Esophagus squamous epithelium (tissue), 5 donors: Measurements from ENCODE around the gene SLC6A13. TPM values are rescaled to one million over a fixed set of nuclear protein-coding genes. Genes with fewer than 3 reads are reported as not detected.

Source experiments
- DNase-seq: peaks from one replicate; lab custom pipeline; 2025; lab: John Stamatoyannopoulos, UW
- H3K27ac ChIP-seq, 4 donors: fragments of 200-600 bp; sonication (generic); one replicate each; pipeline ENCODE4 v1.5.1; 2016 to 2019; ENCODE audit warnings: mild to moderate bottlenecking in 1 of 4
- H3K27me3 ChIP-seq, 4 donors: fragments of 200-600 bp; sonication (generic); 1 replicate in 3 of 4; 2 replicates in 1 of 4; pipeline versions ENCODE4 v1.5.1 to v1.6.0; 2017 to 2021; ENCODE audit warnings: antibody characterized with exemption in 1 of 4
- H3K36me3 ChIP-seq, 3 donors: fragments of 200-600 bp; sonication (generic); one replicate each; pipeline ENCODE4 v1.5.1; 2016 to 2019
- H3K4me1 ChIP-seq, 3 donors: fragments of 200-600 bp; sonication (generic); one replicate each; pipeline ENCODE4 v1.5.1; 2017 to 2019
- H3K4me3 ChIP-seq, 4 donors: fragments of 200-600 bp; sonication (generic); 1 replicate in 3 of 4; 2 replicates in 1 of 4; pipeline ENCODE4 v1.5.1; 2016 to 2019; ENCODE audit warnings: mild to moderate bottlenecking in 2 of 4, moderate library complexity in 1 of 4
- H3K9me3 ChIP-seq, 3 donors: fragments of 200-600 bp; sonication (generic); one replicate each; pipeline ENCODE4 v1.5.1; 2016 to 2019
- POLR2A ChIP-seq, 4 donors: fragments of 450-650 bp; IDR thresholded peaks; one replicate each; pipeline ENCODE4 v1.6.1; 2017; ENCODE audit warnings: antibody characterized with exemption in 4 of 4, mild to moderate bottlenecking in 4 of 4, moderate library complexity in 3 of 4
- WGBS, 2 donors: methylation state at CpG; one replicate each; pipeline ENCODE4 v1.1.5; 2018; 5-methylcytosine and 5-hydroxymethylcytosine counted together
- intact Hi-C: fragments of 100-400 bp; cut with DNase I; formaldehyde crosslinking; loops from one replicate; pipeline ENCODE4 v1.15.0; 2022
- total RNA-seq, 4 donors: library from RNA; depleted of rRNA; stranded (reverse); fragments of >200 nt; gene quantifications; one replicate each; pipeline ENCODE4 v1.1.0, GENCODE V29; 2016
- TF ChIP-seq, protein P1 (sequence below), 6 experiments: fragments of 450-650 bp in 4 of 6; fragments of 200-600 bp in 2 of 6; sonication (generic) in 2 of 6; IDR thresholded peaks; one replicate each; pipeline ENCODE4 v1.5.1; 2016 to 2019; ENCODE audit warnings: antibody characterized with exemption in 6 of 6, mild to moderate bottlenecking in 4 of 6, moderate library complexity in 4 of 6
- donor health status: DM: yes; HTN: yes; CAD: no.

SLC6A13 gene
- total RNA-seq, 4 donors from 2014 or later: not detected

DNA sequence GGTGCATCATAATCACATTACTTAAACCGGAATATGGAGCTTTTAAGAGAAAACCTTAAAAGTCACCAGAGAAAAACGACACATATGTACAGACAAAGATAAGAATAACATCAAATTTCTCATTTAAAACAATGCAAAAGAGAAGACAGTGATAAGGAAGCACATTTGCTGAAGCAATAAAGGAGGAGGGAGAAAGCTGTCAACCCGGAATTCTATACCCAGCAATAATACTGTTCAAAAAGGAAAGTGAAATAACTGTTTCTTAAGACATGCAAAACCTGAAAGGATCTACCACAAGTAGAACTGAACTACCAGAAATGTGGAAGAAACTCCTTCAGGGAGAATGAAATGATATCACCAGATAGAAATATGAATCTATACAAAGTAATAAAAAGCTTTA lies 15.4 kb downstream of the SLC6A13 start:
- no peaks in the 10 kb centered on the region for H3K4me1 ChIP-seq
- WGBS, 2 donors: 75 to 79% methylated on average over 3 of the region's 3 CpGs
- no peak for DNase-seq
- no peak overlapping the region for H3K4me3 ChIP-seq
- H3K27me3 ChIP-seq: peaks cover 0 to 4% (median 0%) of the 10 kb centered on the region in 4 donors
- TF ChIP-seq POLR2A (IDR thresholded peaks at IDR 0.05): no peak
- TF ChIP-seq, protein P1, sequence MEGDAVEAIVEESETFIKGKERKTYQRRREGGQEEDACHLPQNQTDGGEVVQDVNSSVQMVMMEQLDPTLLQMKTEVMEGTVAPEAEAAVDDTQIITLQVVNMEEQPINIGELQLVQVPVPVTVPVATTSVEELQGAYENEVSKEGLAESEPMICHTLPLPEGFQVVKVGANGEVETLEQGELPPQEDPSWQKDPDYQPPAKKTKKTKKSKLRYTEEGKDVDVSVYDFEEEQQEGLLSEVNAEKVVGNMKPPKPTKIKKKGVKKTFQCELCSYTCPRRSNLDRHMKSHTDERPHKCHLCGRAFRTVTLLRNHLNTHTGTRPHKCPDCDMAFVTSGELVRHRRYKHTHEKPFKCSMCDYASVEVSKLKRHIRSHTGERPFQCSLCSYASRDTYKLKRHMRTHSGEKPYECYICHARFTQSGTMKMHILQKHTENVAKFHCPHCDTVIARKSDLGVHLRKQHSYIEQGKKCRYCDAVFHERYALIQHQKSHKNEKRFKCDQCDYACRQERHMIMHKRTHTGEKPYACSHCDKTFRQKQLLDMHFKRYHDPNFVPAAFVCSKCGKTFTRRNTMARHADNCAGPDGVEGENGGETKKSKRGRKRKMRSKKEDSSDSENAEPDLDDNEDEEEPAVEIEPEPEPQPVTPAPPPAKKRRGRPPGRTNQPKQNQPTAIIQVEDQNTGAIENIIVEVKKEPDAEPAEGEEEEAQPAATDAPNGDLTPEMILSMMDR (IDR thresholded peaks at IDR 0.05): no peak
- no peak overlapping the region for H3K27ac ChIP-seq
- intact Hi-C loops: no loop called here
- H3K9me3 ChIP-seq: peaks cover 0 to 13% (median 9%) of the 10 kb centered on the region in 3 donors
- H3K36me3 ChIP-seq: no peaks in the 10 kb centered on the region

DNA sequence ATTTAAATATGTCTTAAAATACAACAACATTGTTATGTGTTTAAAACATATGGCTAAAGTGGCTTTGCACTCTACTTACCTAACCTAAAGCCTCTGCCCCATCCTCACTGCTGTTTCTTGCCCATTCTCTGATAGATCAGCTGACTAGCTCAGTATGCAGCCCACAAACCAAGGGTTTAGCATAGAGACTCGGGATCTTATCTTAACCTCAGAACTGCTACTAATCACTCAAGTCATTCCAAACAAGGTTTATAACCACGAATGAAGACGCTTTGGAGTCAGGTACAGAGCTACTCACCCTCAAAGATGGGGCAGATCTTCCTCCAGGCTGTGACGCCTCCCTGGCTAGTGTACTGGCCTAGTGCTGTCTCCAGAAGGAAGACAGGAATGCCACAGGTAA lies 19.3 kb downstream of the SLC6A13 start:
- 63 to 69% methylated on average over 4 of the region's 4 CpGs for whole genome bisulfite sequencing, 2 donors
- H3K9me3 ChIP-seq: peaks cover 0 to 13% (median 9%) of the 10 kb centered on the region in 3 donors
- H3K36me3 ChIP-seq: no peaks in the 10 kb centered on the region
- no peak for DNase-seq
- no peaks in the 10 kb centered on the region for H3K4me1 ChIP-seq
- intact Hi-C loops: no loop called here
- no peak overlapping the region for H3K4me3 ChIP-seq
- no peak overlapping the region for H3K27ac ChIP-seq
- TF ChIP-seq POLR2A (IDR thresholded peaks at IDR 0.05): no peak
- TF ChIP-seq, protein P1 (IDR thresholded peaks at IDR 0.05): no peak
- peaks cover 0 to 20% (median 0%) of the 10 kb centered on the region in 4 donors for H3K27me3 ChIP-seq

DNA sequence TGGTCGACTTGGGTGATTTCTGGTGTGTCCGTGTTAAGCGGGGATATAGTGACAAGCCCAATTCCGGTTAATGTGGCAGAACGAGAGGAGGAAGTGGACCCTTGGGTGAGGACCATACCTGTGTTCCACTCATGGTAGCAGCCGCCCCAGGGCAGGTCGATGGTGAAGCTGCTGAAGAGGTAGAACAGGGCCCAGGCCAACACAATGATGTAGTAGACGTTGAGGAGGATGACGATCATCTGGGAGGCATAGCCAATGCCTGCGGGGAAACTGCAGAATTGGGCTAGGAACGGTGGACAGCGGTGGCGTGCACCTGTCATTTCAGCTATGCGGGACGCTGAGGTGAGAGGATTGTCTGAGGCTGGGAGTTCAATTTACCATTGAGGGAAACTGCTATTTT lies 20.1 kb downstream of the SLC6A13 start:
- H3K36me3 ChIP-seq: no peaks in the 10 kb centered on the region
- H3K4me1 ChIP-seq: no peaks in the 10 kb centered on the region
- WGBS, 2 donors: 89% methylated on average over 15 of the region's 15 CpGs
- no peak for TF ChIP-seq POLR2A (IDR thresholded peaks at IDR 0.05)
- TF ChIP-seq, protein P1 (IDR thresholded peaks at IDR 0.05): no peak
- peaks cover 0 to 12% (median 6%) of the 10 kb centered on the region in 3 donors for H3K9me3 ChIP-seq
- no peak for DNase-seq
- H3K27me3 ChIP-seq: peaks cover 0 to 20% (median 0%) of the 10 kb centered on the region in 4 donors
- no peak overlapping the region for H3K27ac ChIP-seq
- no peak overlapping the region for H3K4me3 ChIP-seq
- intact Hi-C loops: no loop called here

DNA sequence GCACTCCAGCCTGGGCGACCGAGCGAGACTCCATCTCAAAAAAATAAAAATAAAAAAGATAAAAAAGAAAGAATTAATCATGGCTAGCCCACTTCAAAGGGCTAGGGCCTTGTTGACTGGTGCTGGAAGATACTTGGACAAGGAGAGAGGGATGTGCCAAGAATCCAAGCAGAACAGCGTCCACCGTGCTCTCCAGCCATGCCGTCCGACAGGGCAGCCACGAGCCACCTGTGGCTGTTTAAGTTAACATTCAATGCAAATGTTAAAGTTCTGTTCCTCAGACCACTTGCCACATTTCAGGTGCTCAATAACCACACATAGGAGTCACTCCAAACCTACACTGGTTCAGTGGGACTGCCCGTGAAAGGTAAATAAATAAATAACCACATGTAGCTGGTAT lies 21.4 kb downstream of the SLC6A13 start:
- 87% methylated on average over 9 of the region's 9 CpGs for WGBS, 2 donors
- DNase-seq: no peak
- Histone ChIP-seq H3K4me3 (no peak overlapping the region), H3K27ac (no peak overlapping the region), H3K4me1 (no peaks in the 10 kb centered on the region), H3K36me3 (no peaks in the 10 kb centered on the region), H3K9me3 (peaks cover 0 to 10% (median 3%) of the 10 kb centered on the region in 3 donors), H3K27me3 (peaks cover 0 to 28% (median 0%) of the 10 kb centered on the region in 4 donors)
- TF ChIP-seq, protein P1 (IDR thresholded peaks at IDR 0.05): no peak
- no peak for TF ChIP-seq POLR2A (IDR thresholded peaks at IDR 0.05)
- intact Hi-C loops: no loop called here

DNA sequence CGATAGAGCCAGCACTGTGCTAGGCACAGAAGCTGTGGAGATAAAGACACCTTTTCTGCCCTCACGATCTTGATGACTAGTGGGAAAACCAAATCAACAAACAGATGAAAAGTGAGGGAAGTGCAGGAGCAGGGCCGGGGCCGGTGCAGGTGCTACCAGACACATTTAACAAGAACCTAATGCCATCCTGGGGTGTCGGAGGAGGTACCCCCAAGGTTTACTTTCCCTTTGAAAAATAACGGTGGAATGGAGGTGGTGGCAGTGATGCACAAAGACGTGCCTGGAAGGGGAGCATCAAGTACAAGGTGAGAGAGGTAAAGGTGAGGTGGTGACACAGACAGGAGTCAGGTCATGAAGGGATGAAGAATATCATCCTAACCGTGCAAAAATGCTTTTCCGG lies 22.1 kb downstream of the SLC6A13 start:
- no peaks in the 10 kb centered on the region for H3K4me1 ChIP-seq
- H3K27ac ChIP-seq: no peak overlapping the region
- no peak overlapping the region for H3K4me3 ChIP-seq
- TF ChIP-seq, protein P1 (IDR thresholded peaks at IDR 0.05): no peak
- no peak for TF ChIP-seq POLR2A (IDR thresholded peaks at IDR 0.05)
- intact Hi-C loops: no loop called here
- peaks cover 0 to 28% (median 0%) of the 10 kb centered on the region in 4 donors for H3K27me3 ChIP-seq
- DNase-seq: no peak
- WGBS, 2 donors: 80 to 81% methylated on average over 9 of the region's 9 CpGs
- H3K36me3 ChIP-seq: no peaks in the 10 kb centered on the region
- peaks cover 0 to 17% (median 6%) of the 10 kb centered on the region in 3 donors for H3K9me3 ChIP-seq
